HG03469 (cell line): ENCODE measurements around the gene PDCD1LG2.
"Not testable (repeated sequence)": the region's sequence is repeated elsewhere in the genome, so short reads cannot be mapped to it uniquely, and the experiment has no call there.

Source experiments
- ATAC-seq: cut with Tn5 transposase; IDR thresholded peaks from one replicate; pipeline ENCODE4 v1.9.1; 2021; ENCODE audit warnings: mild to moderate bottlenecking, moderate library complexity, moderate number of reproducible peaks; ENCODE audit not compliant: unreplicated experiment

PDCD1LG2 gene

GRCh38 chr9:5510360-5510931 is at the start of gene PDCD1LG2:
Gene PDCD1LG2, plus strand, starts transcription at chr9:5510531. Its CDS starts 12,016 bp downstream, at chr9:5522547.
- peak; percentile 69 for ATAC-seq

- not testable (repeated sequence) for ATAC-seq
These were observed 45.5 kb upstream of the PDCD1LG2 start for GRCh38 chr9:5464831-5465330.

- no peak for ATAC-seq
These were observed 44.3 kb upstream of the PDCD1LG2 start for GRCh38 chr9:5466005-5466404.

GRCh38 chr9:5466766-5467165 is 43.6 kb upstream of the PDCD1LG2 start:
- ATAC-seq: no peak

- no peak for ATAC-seq
These were observed 41.5 kb upstream of the PDCD1LG2 start for GRCh38 chr9:5468850-5469249.

GRCh38 chr9:5470122-5470521 is 40.2 kb upstream of the PDCD1LG2 start:
- ATAC-seq: no peak

- ATAC-seq: no peak
These were observed 39.5 kb upstream of the PDCD1LG2 start for GRCh38 chr9:5470816-5471215.

GRCh38 chr9:5475611-5476010 is 34.7 kb upstream of the PDCD1LG2 start:
- ATAC-seq: not testable (repeated sequence)

GRCh38 chr9:5478206-5478605 is 32.1 kb upstream of the PDCD1LG2 start:
- no peak for ATAC-seq

GRCh38 chr9:5479994-5480694 is 30.2 kb upstream of the PDCD1LG2 start:
- no peak for ATAC-seq

- ATAC-seq: no peak
These were observed 29.4 kb upstream of the PDCD1LG2 start for GRCh38 chr9:5480919-5481318.

GRCh38 chr9:5481322-5482040 is 28.9 kb upstream of the PDCD1LG2 start:
- no peak for ATAC-seq

GRCh38 chr9:5482194-5482593 is 28.1 kb upstream of the PDCD1LG2 start:
- ATAC-seq: no peak

GRCh38 chr9:5483306-5483705 is 27.0 kb upstream of the PDCD1LG2 start:
- no peak for ATAC-seq

GRCh38 chr9:5485378-5486085 is 24.8 kb upstream of the PDCD1LG2 start:
- no peak for ATAC-seq

GRCh38 chr9:5486988-5487387 is 23.3 kb upstream of the PDCD1LG2 start:
- ATAC-seq: no peak

- ATAC-seq: no peak
These were observed 21.9 kb upstream of the PDCD1LG2 start for GRCh38 chr9:5488221-5489008.

- ATAC-seq: no peak
These were observed 20.5 kb upstream of the PDCD1LG2 start for GRCh38 chr9:5489630-5490490.

- no peak for ATAC-seq
These were observed 17.2 kb upstream of the PDCD1LG2 start for GRCh38 chr9:5492965-5493678.
